Large intestine (tissue), 12 donors: Measurements from ENCODE around the gene MYOG. TPM values are rescaled to one million over a fixed set of nuclear protein-coding genes. Genes with fewer than 3 reads are reported as not detected.
A peak's percentile ranks its signal among the peaks of the same experiment; 100 is the strongest.

Experiments used
- DNase-seq, 2 donors: peaks; one replicate each; pipeline versions ENCODE4 v3.0.0 to v3.0.0-alpha.2; 2013
- H3K27ac ChIP-seq: one replicate; pipeline ENCODE4 v1.5.1; 2013; ENCODE audit warnings: low read length
- H3K27me3 ChIP-seq: 2 replicates; pipeline ENCODE4 v1.6.1; 2013; ENCODE audit warnings: low read length; ENCODE audit not compliant: control insufficient read depth, insufficient read depth
- H3K36me3 ChIP-seq: 2 replicates; pipeline ENCODE4 v1.6.1; 2013; ENCODE audit warnings: low read length; ENCODE audit not compliant: control insufficient read depth, insufficient read depth
- H3K4me1 ChIP-seq: one replicate; pipeline ENCODE4 v1.6.1; 2013; ENCODE audit warnings: low read length; ENCODE audit not compliant: control insufficient read depth, insufficient read depth
- H3K4me3 ChIP-seq: one replicate; pipeline ENCODE4 v1.5.1; 2013; ENCODE audit warnings: low read length
- H3K9me3 ChIP-seq: one replicate; pipeline ENCODE4 v1.6.1; 2013; ENCODE audit warnings: mild to moderate bottlenecking, low read depth, low read length, moderate library complexity; ENCODE audit not compliant: control insufficient read depth
- WGBS: methylation state at CpG from one replicate; pipeline ENCODE4 v1.1.5; 2013; ENCODE audit warnings: low lambda C conversion rate; ENCODE audit not compliant: insufficient coverage; 5-methylcytosine and 5-hydroxymethylcytosine counted together
- long read RNA-seq, 11 donors: transcript quantifications; one replicate each; lab custom pipeline, GENCODE V29; 2026
- polyA plus RNA-seq: library from polyadenylated mRNA; unstranded; fragments of 120-200 nt; gene quantifications from one replicate; pipeline ENCODE4 v1.2.1, GENCODE V29; 2013

The MYOG gene
- 0.66 TPM for polyA plus RNA-seq
- long read RNA-seq, donor 1, result 0 reads
- long read RNA-seq, donor 2, result 0 reads
- long read RNA-seq, donor 3, result 0 reads
- long read RNA-seq, donor 4, result 0 reads
- long read RNA-seq, donor 5, result 0 reads
- long read RNA-seq, donor 6, result 0 reads
- long read RNA-seq, donor 7, result 0 reads
- long read RNA-seq, donor 8, result 0 reads
- long read RNA-seq, donor 9, result 0 reads
- long read RNA-seq, donor 10, result 0 reads
- long read RNA-seq, donor 11, result 0 reads

GRCh38 chr1:203085528-203086406, at the start of gene MYOG:
MYOG (minus strand) TSS chr1:203086012; CDS start chr1:203085961, 51 bp downstream.
- no peaks in the 10 kb centered on the region for H3K9me3 ChIP-seq
- no peak for DNase-seq
- no peak within 1 kb of the TSS for H3K27ac ChIP-seq
- H3K4me3 ChIP-seq, result no peak within 1 kb of the TSS
- H3K27me3 ChIP-seq, result peaks cover 29% of the 10 kb centered on the region
- WGBS, result no CpG with 5 or more reads among the region's 36 CpGs
- H3K36me3 ChIP-seq, result no peaks in the 10 kb centered on the region
- no peaks in the 10 kb centered on the region for H3K4me1 ChIP-seq

- H3K27ac ChIP-seq, result no peak overlapping the region
- H3K36me3 ChIP-seq, result no peaks in the 10 kb centered on the region
- no peak overlapping the region for H3K4me3 ChIP-seq
- no peaks in the 10 kb centered on the region for H3K27me3 ChIP-seq
- no CpG with 5 or more reads among the region's 12 CpGs for WGBS
- no peak for DNase-seq
- peaks cover 3% of the 10 kb centered on the region for H3K4me1 ChIP-seq
- no peaks in the 10 kb centered on the region for H3K9me3 ChIP-seq
Observed at GRCh38 chr1:203133970-203134725, 48.3 kb upstream of the MYOG start.

GRCh38 chr1:203131548-203132200, 45.9 kb upstream of the MYOG start:
- H3K27me3 ChIP-seq, result peaks cover 21% of the 10 kb centered on the region
- no CpG with 5 or more reads among the region's 9 CpGs for WGBS
- H3K9me3 ChIP-seq, result no peaks in the 10 kb centered on the region
- H3K36me3 ChIP-seq, result no peaks in the 10 kb centered on the region
- H3K27ac ChIP-seq, result no peak overlapping the region
- peaks cover 15% of the 10 kb centered on the region for H3K4me1 ChIP-seq
- DNase-seq, result no peak
- H3K4me3 ChIP-seq, result no peak overlapping the region

GRCh38 chr1:203130358-203130985, 44.7 kb upstream of the MYOG start:
- no peak for DNase-seq
- H3K9me3 ChIP-seq, result no peaks in the 10 kb centered on the region
- H3K4me3 ChIP-seq, result no peak overlapping the region
- no peaks in the 10 kb centered on the region for H3K36me3 ChIP-seq
- H3K27ac ChIP-seq, result no peak overlapping the region
- peaks cover 33% of the 10 kb centered on the region for H3K27me3 ChIP-seq
- peaks cover 21% of the 10 kb centered on the region for H3K4me1 ChIP-seq
- WGBS, result no CpG with 5 or more reads among the region's 3 CpGs

GRCh38 chr1:203129501-203130231, 43.9 kb upstream of the MYOG start:
- DNase-seq, result no peak
- 100% methylated on average over 1 of the region's 7 CpGs for WGBS
- Histone ChIP-seq H3K27ac (no peak overlapping the region), H3K27me3 (peaks cover 41% of the 10 kb centered on the region), H3K4me1 (peaks cover 18% of the 10 kb centered on the region), H3K9me3 (no peaks in the 10 kb centered on the region), H3K36me3 (no peaks in the 10 kb centered on the region), H3K4me3 (no peak overlapping the region)

GRCh38 chr1:203128716-203129500, 43.1 kb upstream of the MYOG start:
- no peaks in the 10 kb centered on the region for H3K9me3 ChIP-seq
- H3K27ac ChIP-seq, result no peak overlapping the region
- peaks cover 48% of the 10 kb centered on the region for H3K27me3 ChIP-seq
- H3K4me1 ChIP-seq, result peaks cover 18% of the 10 kb centered on the region
- WGBS, result 80% methylated on average over 1 of the region's 29 CpGs
- DNase-seq, result no peak
- no peak overlapping the region for H3K4me3 ChIP-seq
- no peaks in the 10 kb centered on the region for H3K36me3 ChIP-seq

GRCh38 chr1:203128431-203128715, 42.6 kb upstream of the MYOG start:
- H3K4me1 ChIP-seq, result peaks cover 18% of the 10 kb centered on the region
- WGBS, result no CpG with 5 or more reads among the region's 7 CpGs
- DNase-seq, result no peak
- peak overlapping the region; percentile 26 for H3K4me3 ChIP-seq
- H3K9me3 ChIP-seq, result no peaks in the 10 kb centered on the region
- H3K27ac ChIP-seq, result no peak overlapping the region
- H3K36me3 ChIP-seq, result no peaks in the 10 kb centered on the region
- H3K27me3 ChIP-seq, result peaks cover 54% of the 10 kb centered on the region

- peak; percentile 33 to 62 for DNase-seq
- no CpG with 5 or more reads among the region's 51 CpGs for WGBS
Observed at GRCh38 chr1:203127666-203128430, 42.0 kb upstream of the MYOG start, which contains the start of gene ADORA1. ADORA1 (plus strand) TSS chr1:203127726; CDS start chr1:203128842, 1,116 bp downstream.

More at GRCh38 chr1:203127666-203128430, 42.0 kb upstream of the MYOG start, which contains the start of gene ADORA1:
- H3K27me3 ChIP-seq, result peaks cover 58% of the 10 kb centered on the region
- peak within 1 kb of the TSS; percentile 26 for H3K4me3 ChIP-seq
- no peak within 1 kb of the TSS for H3K27ac ChIP-seq
- H3K36me3 ChIP-seq, result no peaks in the 10 kb centered on the region
- H3K4me1 ChIP-seq, result peaks cover 18% of the 10 kb centered on the region
- no peaks in the 10 kb centered on the region for H3K9me3 ChIP-seq
